Right lobe of liver (tissue), 6 donors: ENCODE measurements around the gene SUPT5H. TPM values are rescaled to one million over a fixed set of nuclear protein-coding genes. Genes with fewer than 3 reads are reported as not detected.

ENCODE experiments used
- ATAC-seq, 4 donors: fragments of 200-7000 bp; cut with Tn5 transposase; one replicate each; pipeline ENCODE4 v1.9.1; 2020; ENCODE audit warnings: mild to moderate bottlenecking in 4 of 4, moderate library complexity in 4 of 4
- DNase-seq, 3 donors: peaks; one replicate each; pipeline ENCODE4 v3.0.0-alpha.2; 2020
- H3K27ac ChIP-seq, 3 donors: fragments of 200-600 bp; one replicate each; pipeline ENCODE4 v1.8.0; 2022
- H3K27me3 ChIP-seq, 2 donors: fragments of 200-600 bp; one replicate each; pipeline ENCODE4 v1.8.0; 2022
- H3K36me3 ChIP-seq, 4 donors: fragments of 200-600 bp; sonication (generic) in 1 of 4; one replicate each; pipeline versions ENCODE4 v1.5.1 to v1.8.0; 2017 to 2022; ENCODE audit warnings: control low read depth in 1 of 4
- H3K4me1 ChIP-seq, 4 donors: fragments of 200-600 bp; sonication (generic) in 1 of 4; one replicate each; pipeline versions ENCODE4 v1.5.1 to v1.8.0; 2017 to 2022; ENCODE audit warnings: control low read depth in 1 of 4
- H3K4me3 ChIP-seq, 3 donors: fragments of 200-600 bp; one replicate each; pipeline ENCODE4 v1.8.0; 2022
- H3K9me3 ChIP-seq, 4 donors: fragments of 200-600 bp; sonication (generic) in 1 of 4; one replicate each; pipeline versions ENCODE4 v1.5.1 to v1.8.0; 2017 to 2022; ENCODE audit warnings: control low read depth in 1 of 4
- CTCF ChIP-seq, 4 donors: fragments of 200-600 bp in 3 of 4; fragments of 450-650 bp in 1 of 4; IDR thresholded peaks; one replicate each; pipeline versions ENCODE4 v1.5.1 to v1.8.0; 2016 to 2022; ENCODE audit warnings: antibody characterized with exemption in 4 of 4, mild to moderate bottlenecking in 2 of 4
- POLR2A ChIP-seq: fragments of 450-650 bp; IDR thresholded peaks from one replicate; pipeline ENCODE4 v1.6.1; 2017; ENCODE audit warnings: antibody characterized with exemption, mild to moderate bottlenecking
- WGBS: methylation state at CpG from one replicate; pipeline ENCODE4 v1.1.6; 2018; ENCODE audit warnings: low coverage, low lambda C conversion rate; ENCODE audit not compliant: insufficient coverage; ENCODE audit errors: missing lambda C conversion rate; 5-methylcytosine and 5-hydroxymethylcytosine counted together
- intact Hi-C, 2 donors: fragments of 100-400 bp; cut with DNase I; formaldehyde crosslinking; loops; one replicate each; pipeline versions ENCODE4 v1.11.2 to v1.14.1; 2022
- total RNA-seq, 6 experiments: library from RNA; depleted of rRNA in 2 of 6; stranded (reverse); fragments of >200 nt in 2 of 6; fragmentation: NEBNext Ultra II Directional in 3 of 6; extraction: Animal tissue kit (Norgen Biotek cat#: 25700) in 3 of 6; gene quantifications; one replicate each; pipeline versions ENCODE4 v1.1.0 to v1.2.4, GENCODE V29; 2016 to 2023
- donor health status: DM: no; HTN: yes; CAD: no.
- donor health status: DM: no; HTN: no; CAD: no.
- donor health status: DM: no; HTN: no; CAD: no.
- donor health status: DM: no; HTN: yes; CAD: no.
- donor health status: DM: no; HTN: yes; CAD: no.

The SUPT5H gene
- total RNA-seq, 6 experiments from 2014 or later = 42.3 to 60.8 (median 54.7) TPM

GRCh38 chr19:39489756-39490155 is 44.4 kb downstream of the SUPT5H start:
- Histone ChIP-seq H3K27me3 (no peaks in the 10 kb centered on the region), H3K4me1 (no peaks in the 10 kb centered on the region), H3K36me3 (peaks cover 0 to 42% (median 15%) of the 10 kb centered on the region in 4 donors), H3K27ac (no peak overlapping the region), H3K4me3 (no peak overlapping the region), H3K9me3 (no peaks in the 10 kb centered on the region)
- ATAC-seq = no peak
- intact Hi-C loops = no loop called here
- WGBS = no CpG with 5 or more reads among the region's 10 CpGs
- DNase-seq = no peak
- TF ChIP-seq POLR2A = no peak
- no peak for TF ChIP-seq CTCF (IDR thresholded peaks at IDR 0.05)

GRCh38 chr19:39492225-39492624 is 46.8 kb downstream of the SUPT5H start:
- Histone ChIP-seq H3K36me3 (peaks cover 0 to 33% (median 11%) of the 10 kb centered on the region in 4 donors), H3K27ac (no peak overlapping the region), H3K27me3 (no peaks in the 10 kb centered on the region)

GRCh38 chr19:39492788-39493187 is 47.4 kb downstream of the SUPT5H start:
- WGBS = 63% methylated on average over 3 of the region's 3 CpGs
- Histone ChIP-seq H3K9me3 (no peaks in the 10 kb centered on the region), H3K27me3 (peaks cover 0 to 1% of the 10 kb centered on the region in 2 donors), H3K27ac (no peak overlapping the region), H3K4me1 (peaks cover 0 to 2% (median 0%) of the 10 kb centered on the region in 4 donors), H3K36me3 (peaks cover 0 to 33% (median 11%) of the 10 kb centered on the region in 4 donors), H3K4me3 (no peak overlapping the region)
- DNase-seq (no peak), ATAC-seq (no peak)
- TF ChIP-seq POLR2A (no peak), CTCF (IDR thresholded peaks at IDR 0.05) (no peak)
- intact Hi-C loops = no loop called here

More at GRCh38 chr19:39492225-39492624, 46.8 kb downstream of the SUPT5H start:
- Histone ChIP-seq H3K4me3 (no peak overlapping the region), H3K9me3 (no peaks in the 10 kb centered on the region), H3K4me1 (no peaks in the 10 kb centered on the region)
- WGBS = 88% methylated on average over 6 of the region's 6 CpGs
- intact Hi-C loops = no loop called here
- ATAC-seq (no peak), DNase-seq (no peak)
- no peak for TF ChIP-seq POLR2A
- TF ChIP-seq CTCF (IDR thresholded peaks at IDR 0.05) = no peak

- TF ChIP-seq POLR2A (no peak), CTCF (IDR thresholded peaks at IDR 0.05) (no peak)
- H3K9me3 ChIP-seq = no peaks in the 10 kb centered on the region
- intact Hi-C loops = no loop called here
- H3K27ac ChIP-seq = no peak overlapping the region
- DNase-seq (no peak), ATAC-seq (no peak)
- H3K36me3 ChIP-seq = peaks cover 0 to 14% (median under 1%) of the 10 kb centered on the region in 4 donors
- no peak overlapping the region for H3K4me3 ChIP-seq
- H3K27me3 ChIP-seq = peaks cover 0 to 13% of the 10 kb centered on the region in 2 donors
- WGBS = 60% methylated on average over 1 of the region's 5 CpGs
- peaks cover 0 to 4% (median 0%) of the 10 kb centered on the region in 4 donors for H3K4me1 ChIP-seq
Measured at GRCh38 chr19:39494661-39495060, 49.3 kb downstream of the SUPT5H start.

GRCh38 chr19:39496063-39496462 is 50.7 kb downstream of the SUPT5H start:
- peaks cover 0 to 2% (median 0%) of the 10 kb centered on the region in 4 donors for H3K36me3 ChIP-seq
- ATAC-seq = no peak
- no peak overlapping the region for H3K27ac ChIP-seq
- 48% methylated on average over 4 of the region's 5 CpGs for WGBS
- peaks cover 0 to 4% (median 0%) of the 10 kb centered on the region in 4 donors for H3K4me1 ChIP-seq
- no peak overlapping the region for H3K4me3 ChIP-seq
- intact Hi-C loops = no loop called here
- H3K9me3 ChIP-seq = no peaks in the 10 kb centered on the region
- TF ChIP-seq POLR2A = no peak
- no peak for TF ChIP-seq CTCF (IDR thresholded peaks at IDR 0.05)
- peaks cover 0 to 13% of the 10 kb centered on the region in 2 donors for H3K27me3 ChIP-seq
- no peak for DNase-seq
